Lower leg skin (tissue), 3 donors: ENCODE measurements around the gene FRMD7.

Experiments
- CTCF ChIP-seq, 3 donors: fragments of 450-650 bp; IDR thresholded peaks; one replicate each; pipeline ENCODE4 v1.5.1; 2016; ENCODE audit warnings: antibody characterized with exemption in 3 of 3, mild to moderate bottlenecking in 3 of 3, moderate library complexity in 2 of 3
- POLR2A ChIP-seq, 2 donors: fragments of 450-650 bp; IDR thresholded peaks; one replicate each; pipeline ENCODE4 v1.6.1; 2016 to 2017; ENCODE audit warnings: antibody characterized with exemption in 2 of 2, mild to moderate bottlenecking in 1 of 2, moderate library complexity in 1 of 2

- TF ChIP-seq CTCF (IDR thresholded peaks at IDR 0.05), result no peak
- TF ChIP-seq POLR2A (IDR thresholded peaks at IDR 0.05), result no peak
These were observed 83.8 kb downstream of the FRMD7 start for GRCh38 chrX:132043977-132044376.
